ENCODE data around the gene LIN9. TPM values are rescaled to one million over a fixed set of nuclear protein-coding genes. Genes with fewer than 3 reads are reported as not detected.
A peak's percentile ranks its signal among the peaks of the same experiment; 100 is the strongest.

The LIN9 gene
- total and polyA plus RNA-seq, 2 of the 13 experiments (the other 11 are each of a cell fraction or from before 2014, with no cell fraction given) = 3.0 to 10.0 TPM

GRCh38 chr1:226181996-226182714 is 126.8 kb downstream of the LIN9 start (continued):
- no peak for TF ChIP-seq ZNF142 (CRISPR knock-in tag; IDR thresholded peaks at IDR 0.05)
- no peak for TF ChIP-seq RELA (CRISPR knock-in tag; IDR thresholded peaks at IDR 0.05)
- TF ChIP-seq CEBPB (IDR thresholded peaks at IDR 0.05; ENCODE audit: borderline replicate concordance, low read depth, low read length) = peak; percentile 53; the same call in 1 of the 2 replicates
- peak; percentile 75 for TF ChIP-seq CEBPG (CRISPR knock-in tag; IDR thresholded peaks at IDR 0.05)
- TF ChIP-seq PATZ1 (CRISPR knock-in tag; IDR thresholded peaks at IDR 0.05) = no peak
- TF ChIP-seq ZNF687 (CRISPR knock-in tag; IDR thresholded peaks at IDR 0.05) = 0 out of 2 replicates have a peak, but pooled peaks have one; percentile 19
- TF ChIP-seq ZNF605 (CRISPR knock-in tag; IDR thresholded peaks at IDR 0.05) = peak; percentile 31; the same call in 1 of the 2 replicates
- no peak for TF ChIP-seq WIZ (CRISPR knock-in tag; IDR thresholded peaks at IDR 0.05)
- TF ChIP-seq ZNF362 (CRISPR knock-in tag; IDR thresholded peaks at IDR 0.05; ENCODE audit: borderline replicate concordance) = peak; percentile 95
- no peak for TF ChIP-seq ZNF674 (CRISPR knock-in tag; IDR thresholded peaks at IDR 0.05; ENCODE audit: low read depth)
